Glomerular visceral epithelial cell (primary cell): ENCODE results near the gene TEX47.

ENCODE experiments used
- DNase-seq: peaks from one replicate; pipeline ENCODE4 v3.0.0-alpha.2; 2016; ENCODE audit errors: extremely low spot score

TEX47 gene

GRCh38 chr7:88746126-88746525, 49.4 kb downstream of the TEX47 start:
- no peak for DNase-seq
